Neuronal stem cell (in vitro differentiated cells): Measurements from ENCODE around the gene SIK3.

Source experiments
- DNase-seq: peaks from one replicate; pipeline ENCODE4 v3.0.0-alpha.2; 2013; ENCODE audit warnings: low spot score
- H2AFZ ChIP-seq: one replicate; pipeline ENCODE4 v1.6.1; 2013; ENCODE audit warnings: mild to moderate bottlenecking, low read length, inconsistent platforms
- H2AK5ac ChIP-seq: 2 replicates; pipeline ENCODE4 v1.6.1; 2013; ENCODE audit warnings: low read depth, mild to moderate bottlenecking, inconsistent platforms, low read length, moderate library complexity, mixed read lengths
- H2BK120ac ChIP-seq: 2 replicates; pipeline ENCODE4 v1.6.1; 2013; ENCODE audit warnings: low read depth, mild to moderate bottlenecking, inconsistent platforms, low read length, moderate library complexity, mixed read lengths
- H2BK12ac ChIP-seq: one replicate; pipeline ENCODE4 v1.6.1; 2013; ENCODE audit warnings: low read length, inconsistent platforms
- H2BK15ac ChIP-seq: 2 replicates; pipeline ENCODE4 v1.6.1; 2013; ENCODE audit warnings: mild to moderate bottlenecking, low read length, inconsistent platforms, mixed read lengths
- H2BK5ac ChIP-seq: one replicate; pipeline ENCODE4 v1.6.1; 2013; ENCODE audit warnings: inconsistent platforms, mild to moderate bottlenecking, low read length, moderate library complexity
- H3K14ac ChIP-seq: one replicate; pipeline ENCODE4 v1.6.1; 2013; ENCODE audit warnings: low read length, inconsistent platforms
- H3K18ac ChIP-seq: 2 replicates; pipeline ENCODE4 v1.6.1; 2013; ENCODE audit warnings: low read length, inconsistent platforms
- H3K23ac ChIP-seq: 2 replicates; pipeline ENCODE4 v1.6.1; 2013; ENCODE audit warnings: low read depth, mild to moderate bottlenecking, mixed read lengths, low read length, inconsistent platforms; ENCODE audit not compliant: poor library complexity
- H3K27ac ChIP-seq: replicated peaks from 3 replicates; pipeline ENCODE4 v1.5.1; 2013; ENCODE audit warnings: low read length, inconsistent platforms
- H3K27me3 ChIP-seq, 3 experiments: 2 replicates each; pipeline ENCODE4 v1.6.1; 2013; ENCODE audit warnings: low read length in 3 of 3, mild to moderate bottlenecking in 2 of 3, inconsistent platforms in 1 of 3, low read depth in 1 of 3, mixed read lengths in 1 of 3, moderate library complexity in 1 of 3; ENCODE audit not compliant: control insufficient read depth in 3 of 3, insufficient read depth in 3 of 3
- H3K36me3 ChIP-seq, 2 donors: replicated peaks in 1 of 2; 2 replicates each; pipeline ENCODE4 v1.6.1; 2013; ENCODE audit warnings: low read length in 2 of 2; ENCODE audit not compliant: control insufficient read depth in 2 of 2, insufficient read depth in 2 of 2
- H3K4ac ChIP-seq: 2 replicates; pipeline ENCODE4 v1.6.1; 2013; ENCODE audit warnings: inconsistent platforms, mild to moderate bottlenecking, low read length, moderate library complexity
- H3K4me1 ChIP-seq, 2 donors: 1 replicate in 1 of 2; 2 replicates in 1 of 2; pipeline ENCODE4 v1.6.1; 2013; ENCODE audit warnings: low read length in 2 of 2, low read depth in 1 of 2; ENCODE audit not compliant: control insufficient read depth in 2 of 2, insufficient read depth in 1 of 2
- H3K4me2 ChIP-seq: one replicate; pipeline ENCODE4 v1.6.1; 2013; ENCODE audit warnings: mild to moderate bottlenecking, low read length, inconsistent platforms; ENCODE audit not compliant: insufficient read depth, poor library complexity, severe bottlenecking
- H3K4me3 ChIP-seq, 2 donors: 2 replicates each; pipeline ENCODE4 v1.5.1; 2013; ENCODE audit warnings: low read length in 2 of 2, mild to moderate bottlenecking in 2 of 2, inconsistent platforms in 1 of 2, moderate library complexity in 1 of 2
- H3K79me1 ChIP-seq: one replicate; pipeline ENCODE4 v1.6.1; 2013; ENCODE audit warnings: low read depth, mild to moderate bottlenecking, inconsistent platforms, low read length, moderate library complexity
- H3K9ac ChIP-seq: one replicate; pipeline ENCODE4 v1.6.1; 2013; ENCODE audit warnings: mild to moderate bottlenecking, low read depth, low read length, inconsistent platforms; ENCODE audit not compliant: poor library complexity
- H3K9me3 ChIP-seq, 2 donors: replicated peaks in 1 of 2; 2 replicates each; pipeline versions ENCODE3 to v1.6.1; 2013; ENCODE audit warnings: low read length in 2 of 2, mild to moderate bottlenecking in 2 of 2, inconsistent platforms in 1 of 2, low read depth in 1 of 2, mixed read lengths in 1 of 2, moderate library complexity in 1 of 2; ENCODE audit not compliant: control insufficient read depth in 2 of 2, insufficient read depth in 1 of 2
- H4K8ac ChIP-seq: one replicate; pipeline ENCODE4 v1.6.1; 2013; ENCODE audit warnings: low read depth, mild to moderate bottlenecking, inconsistent platforms, low read length, moderate library complexity
- H4K91ac ChIP-seq: one replicate; pipeline ENCODE4 v1.6.1; 2013; ENCODE audit warnings: low read length, low read depth, mild to moderate bottlenecking, inconsistent platforms; ENCODE audit not compliant: poor library complexity
- WGBS, 2 donors: extraction: QIAGEN DNeasy Blood & Tissue Kit; methylation state at CpG; one replicate each; pipeline ENCODE4 v1.1.7; 2013; ENCODE audit warnings: missing lambda C conversion rate in 2 of 2, mixed read lengths in 1 of 2; ENCODE audit not compliant: insufficient read length in 2 of 2, insufficient replicate concordance in 1 of 2; ENCODE audit errors: extremely low coverage in 2 of 2; 5-methylcytosine and 5-hydroxymethylcytosine counted together

SIK3 gene

DNA sequence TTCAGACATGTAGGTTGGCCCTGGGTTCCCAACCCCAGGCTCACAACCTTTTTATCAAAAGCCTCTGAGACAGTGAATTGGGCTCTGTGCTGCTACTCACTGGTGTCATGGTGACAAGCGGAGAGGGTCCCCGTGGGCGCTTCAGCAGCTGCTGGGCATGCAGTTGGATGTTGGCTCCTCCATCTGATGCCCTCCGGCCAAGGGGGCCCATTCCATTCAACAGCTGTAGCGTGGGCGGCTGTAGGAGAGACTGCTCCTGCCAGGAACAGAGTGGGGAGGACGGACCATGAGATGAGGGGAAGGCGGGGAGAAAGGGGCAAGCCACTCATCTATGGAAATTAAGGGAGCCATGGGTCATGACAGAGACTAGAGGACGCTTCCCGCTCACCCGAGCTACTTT, 224.8 kb downstream of the SIK3 start:
- DNase-seq: no peak
- no CpG with 5 or more reads among the region's 11 CpGs for WGBS, 2 donors

DNA sequence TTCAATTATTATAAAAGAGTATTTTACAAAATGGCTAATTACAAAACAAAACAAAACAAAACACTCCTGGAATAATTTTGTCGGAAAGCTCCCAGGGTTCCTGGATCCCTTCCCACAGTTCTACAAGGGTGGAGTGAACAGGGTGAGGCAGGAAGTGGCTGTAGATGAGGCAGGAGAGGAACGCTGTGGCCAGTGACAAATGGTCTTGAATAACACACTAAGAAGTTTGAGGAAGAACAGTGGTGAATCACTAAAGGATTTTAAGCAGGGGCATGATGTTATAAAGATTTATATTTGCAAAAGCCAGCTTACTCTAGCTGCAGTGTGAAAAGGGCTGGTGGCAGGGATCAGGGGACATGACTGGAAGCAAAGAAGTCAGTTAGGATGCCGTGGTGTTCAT, 227.0 kb downstream of the SIK3 start:
- H3K18ac ChIP-seq: no peak overlapping the region
- no peak overlapping the region for H3K23ac ChIP-seq
- H3K27me3 ChIP-seq: no peaks in the 10 kb centered on the region
- H3K4me1 ChIP-seq: no peaks in the 10 kb centered on the region
- WGBS, 2 donors: no CpG with 5 or more reads among the region's 3 CpGs
- H4K91ac ChIP-seq: no peak overlapping the region
- H3K4me2 ChIP-seq: no peak overlapping the region
- H3K9ac ChIP-seq: no peak overlapping the region
- no peak overlapping the region for H4K8ac ChIP-seq
- H3K27ac ChIP-seq: no peak overlapping the region
- H3K36me3 ChIP-seq: peaks cover 41 to 96% of the 10 kb centered on the region in 2 donors
- H2AFZ ChIP-seq: no peak overlapping the region
- no peak overlapping the region for H2BK120ac ChIP-seq
- no peak overlapping the region for H3K14ac ChIP-seq
- H3K4me3 ChIP-seq: no peak overlapping the region
- H3K79me1 ChIP-seq: no peaks in the 10 kb centered on the region
- H2AK5ac ChIP-seq: no peak overlapping the region
- no peaks in the 10 kb centered on the region for H3K9me3 ChIP-seq
- no peak overlapping the region for H3K4ac ChIP-seq
- H2BK15ac ChIP-seq: no peak overlapping the region
- no peak overlapping the region for H2BK12ac ChIP-seq
- no peak overlapping the region for H2BK5ac ChIP-seq
- no peak for DNase-seq

More for the DNA sequence above, 224.8 kb downstream of the SIK3 start:
- Histone ChIP-seq H3K27ac (no peak overlapping the region), H3K36me3 (peaks cover 31 to 84% of the 10 kb centered on the region in 2 donors), H3K9me3 (no peaks in the 10 kb centered on the region), H3K4me2 (no peak overlapping the region), H3K4me3 (no peak overlapping the region), H3K4me1 (no peaks in the 10 kb centered on the region), H2BK12ac (no peak overlapping the region), H3K23ac (no peak overlapping the region), H2AFZ (no peak overlapping the region), H3K27me3 (no peaks in the 10 kb centered on the region), H4K8ac (no peak overlapping the region), H2AK5ac (no peak overlapping the region), H2BK15ac (no peak overlapping the region), H3K14ac (no peak overlapping the region), H3K18ac (no peak overlapping the region), H4K91ac (no peak overlapping the region), H2BK5ac (peak overlapping the region; percentile 63), H3K4ac (no peak overlapping the region), H3K79me1 (no peaks in the 10 kb centered on the region), H3K9ac (no peak overlapping the region), H2BK120ac (no peak overlapping the region)

DNA sequence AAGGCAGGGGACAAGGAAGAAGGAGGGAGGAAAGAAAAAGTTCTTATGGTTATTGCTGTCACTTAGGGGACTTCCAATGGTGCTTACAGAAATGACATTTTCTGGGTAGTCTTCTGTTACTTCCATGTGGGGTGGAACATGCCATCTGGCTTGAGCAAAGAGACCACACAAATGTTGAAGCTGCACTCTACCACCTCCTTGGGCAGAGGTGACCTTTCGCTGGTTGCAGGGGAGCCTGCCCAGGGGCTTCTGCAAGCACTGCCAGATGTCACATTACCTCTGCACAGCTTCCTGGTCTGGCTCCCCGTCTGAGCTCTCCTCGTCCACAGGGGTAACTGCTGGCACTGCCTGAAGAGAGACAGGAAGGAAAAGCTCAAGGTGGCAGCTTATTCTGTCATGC, 228.2 kb downstream of the SIK3 start:
- WGBS, 2 donors: no CpG with 5 or more reads among the region's 3 CpGs
- no peak overlapping the region for H2BK12ac ChIP-seq
- H3K14ac ChIP-seq: no peak overlapping the region
- H3K79me1 ChIP-seq: no peaks in the 10 kb centered on the region
- DNase-seq: no peak
- no peak overlapping the region for H3K23ac ChIP-seq
- no peak overlapping the region for H2AFZ ChIP-seq
- no peak overlapping the region for H2BK120ac ChIP-seq
- no peaks in the 10 kb centered on the region for H3K27me3 ChIP-seq
- no peak overlapping the region for H2AK5ac ChIP-seq
- no peak overlapping the region for H4K8ac ChIP-seq
- no peak overlapping the region for H3K4ac ChIP-seq
- no peak overlapping the region for H3K27ac ChIP-seq
- no peak overlapping the region for H4K91ac ChIP-seq
- no peak overlapping the region for H3K18ac ChIP-seq
- no peak overlapping the region for H2BK5ac ChIP-seq
- H3K9ac ChIP-seq: no peak overlapping the region
- H3K4me2 ChIP-seq: no peak overlapping the region
- no peak overlapping the region for H2BK15ac ChIP-seq
- H3K36me3 ChIP-seq: peaks cover 41 to 97% of the 10 kb centered on the region in 2 donors
- no peak overlapping the region for H3K4me3 ChIP-seq
- no peaks in the 10 kb centered on the region for H3K9me3 ChIP-seq
- no peaks in the 10 kb centered on the region for H3K4me1 ChIP-seq

GRCh38 chr11:116869610-116870009, 228.6 kb downstream of the SIK3 start:
- H3K9ac ChIP-seq: no peak overlapping the region
- WGBS, 2 donors: no CpG with 5 or more reads among the region's 4 CpGs
- no peak overlapping the region for H3K27ac ChIP-seq
- H3K14ac ChIP-seq: no peak overlapping the region
- no peak overlapping the region for H2BK12ac ChIP-seq
- no peaks in the 10 kb centered on the region for H3K4me1 ChIP-seq
- H3K79me1 ChIP-seq: no peaks in the 10 kb centered on the region
- H2AK5ac ChIP-seq: no peak overlapping the region
- DNase-seq: no peak
- H3K23ac ChIP-seq: no peak overlapping the region
- no peak overlapping the region for H4K8ac ChIP-seq
- H4K91ac ChIP-seq: no peak overlapping the region
- no peak overlapping the region for H3K4ac ChIP-seq
- H3K18ac ChIP-seq: no peak overlapping the region
- H3K36me3 ChIP-seq: peaks cover 41 to 97% of the 10 kb centered on the region in 2 donors
- no peaks in the 10 kb centered on the region for H3K9me3 ChIP-seq
- H2BK15ac ChIP-seq: no peak overlapping the region
- no peaks in the 10 kb centered on the region for H3K27me3 ChIP-seq
- H2AFZ ChIP-seq: no peak overlapping the region
- no peak overlapping the region for H3K4me2 ChIP-seq
- H2BK5ac ChIP-seq: no peak overlapping the region
- no peak overlapping the region for H2BK120ac ChIP-seq
- H3K4me3 ChIP-seq: no peak overlapping the region
